Fibroblast of lung (primary cell): Measurements from ENCODE around the gene C21orf58. TPM values are rescaled to one million over a fixed set of nuclear protein-coding genes. Genes with fewer than 3 reads are reported as not detected.

Experiments used
- DNase-seq, 2 donors: peaks; one replicate each; pipeline versions ENCODE4 v3.0.0 to v3.0.0-alpha.2; 2010; ENCODE audit warnings: low read depth in 2 of 2
- H2AFZ ChIP-seq: 2 replicates; pipeline ENCODE4 v1.5.1; 2012; ENCODE audit warnings: low read length, control low read depth, inconsistent platforms
- H3K27ac ChIP-seq: 2 replicates; pipeline ENCODE4 v1.5.1; 2011; ENCODE audit warnings: low read length, control low read depth; ENCODE audit not compliant: insufficient read depth
- H3K27me3 ChIP-seq: 2 replicates; pipeline ENCODE4 v1.5.1; 2011; ENCODE audit warnings: mild to moderate bottlenecking, low read length; ENCODE audit not compliant: control insufficient read depth, insufficient read depth
- H3K36me3 ChIP-seq: 2 replicates; pipeline ENCODE4 v1.5.1; 2011; ENCODE audit warnings: low read length; ENCODE audit not compliant: control insufficient read depth, insufficient read depth
- H3K4me1 ChIP-seq: 2 replicates; pipeline ENCODE4 v1.5.1; 2011; ENCODE audit warnings: low read length; ENCODE audit not compliant: control insufficient read depth, insufficient read depth; ENCODE audit errors: extremely low read depth
- H3K4me2 ChIP-seq: 2 replicates; pipeline ENCODE4 v1.5.1; 2011; ENCODE audit warnings: low read length, control low read depth; ENCODE audit not compliant: insufficient read depth; ENCODE audit errors: extremely low read depth
- H3K4me3 ChIP-seq, 4 experiments: fragments of 200-600 bp in 1 of 4; sonication (generic) in 1 of 4; replicated peaks in 1 of 4; 2 replicates each; pipeline ENCODE4 v1.5.1; 2011 to 2016; ENCODE audit warnings: low read length in 4 of 4, low read depth in 3 of 4, mild to moderate bottlenecking in 3 of 4, control low read depth in 2 of 4, inconsistent platforms in 1 of 4, mixed read lengths in 1 of 4; ENCODE audit not compliant: insufficient read depth in 1 of 4; ENCODE audit errors: control extremely low read depth in 1 of 4
- H3K79me2 ChIP-seq: 2 replicates; pipeline ENCODE4 v1.5.1; 2012; ENCODE audit warnings: mild to moderate bottlenecking, low read length, inconsistent platforms; ENCODE audit not compliant: control insufficient read depth, insufficient read depth
- H3K9ac ChIP-seq: 2 replicates; pipeline ENCODE4 v1.5.1; 2011; ENCODE audit warnings: mild to moderate bottlenecking, low read length, control low read depth; ENCODE audit not compliant: insufficient read depth
- H3K9me3 ChIP-seq: 2 replicates; pipeline ENCODE4 v1.5.1; 2012; ENCODE audit warnings: low read depth, low read length; ENCODE audit not compliant: control insufficient read depth, insufficient read depth
- H4K20me1 ChIP-seq: 2 replicates; pipeline ENCODE4 v1.5.1; 2011; ENCODE audit warnings: low read length; ENCODE audit not compliant: control insufficient read depth, insufficient read depth; ENCODE audit errors: extremely low read depth
- EZH2 ChIP-seq: IDR thresholded peaks from 2 replicates; pipeline ENCODE4 v1.5.1; 2012; ENCODE audit warnings: low read length, control low read depth, mild to moderate bottlenecking; ENCODE audit errors: missing control alignments
- polyA plus RNA-seq, 2 donors: library from polyadenylated mRNA; depleted of rRNA in 1 of 2; stranded (reverse) in 1 of 2; unstranded in 1 of 2; fragments of >200 nt; gene quantifications; 2 replicates each; pipeline ENCODE4 v1.2.1, GENCODE V29; 2011 to 2012; ENCODE audit warnings: missing spikeins in 1 of 2
- total RNA-seq: library from RNA; depleted of rRNA; stranded (reverse); fragments of >200 nt; gene quantifications from 2 replicates; pipeline ENCODE4 v1.2.1, GENCODE V29; 2014
- TF ChIP-seq, protein P1 (sequence below), 2 donors: IDR thresholded peaks in 1 of 2; conservative IDR thresholded peaks in 1 of 2; 1 replicate in 1 of 2; 2 replicates in 1 of 2; pipeline ENCODE4 v1.5.1; 2011 to 2012; ENCODE audit warnings: low read length in 2 of 2, control low read depth in 1 of 2, inconsistent platforms in 1 of 2, low read depth in 1 of 2, mild to moderate bottlenecking in 1 of 2

Gene C21orf58
- total and polyA plus RNA-seq, 2 donors (not counting 1 experiment from before 2014, with no cell fraction given): 1.4 to 2.5 TPM

DNA sequence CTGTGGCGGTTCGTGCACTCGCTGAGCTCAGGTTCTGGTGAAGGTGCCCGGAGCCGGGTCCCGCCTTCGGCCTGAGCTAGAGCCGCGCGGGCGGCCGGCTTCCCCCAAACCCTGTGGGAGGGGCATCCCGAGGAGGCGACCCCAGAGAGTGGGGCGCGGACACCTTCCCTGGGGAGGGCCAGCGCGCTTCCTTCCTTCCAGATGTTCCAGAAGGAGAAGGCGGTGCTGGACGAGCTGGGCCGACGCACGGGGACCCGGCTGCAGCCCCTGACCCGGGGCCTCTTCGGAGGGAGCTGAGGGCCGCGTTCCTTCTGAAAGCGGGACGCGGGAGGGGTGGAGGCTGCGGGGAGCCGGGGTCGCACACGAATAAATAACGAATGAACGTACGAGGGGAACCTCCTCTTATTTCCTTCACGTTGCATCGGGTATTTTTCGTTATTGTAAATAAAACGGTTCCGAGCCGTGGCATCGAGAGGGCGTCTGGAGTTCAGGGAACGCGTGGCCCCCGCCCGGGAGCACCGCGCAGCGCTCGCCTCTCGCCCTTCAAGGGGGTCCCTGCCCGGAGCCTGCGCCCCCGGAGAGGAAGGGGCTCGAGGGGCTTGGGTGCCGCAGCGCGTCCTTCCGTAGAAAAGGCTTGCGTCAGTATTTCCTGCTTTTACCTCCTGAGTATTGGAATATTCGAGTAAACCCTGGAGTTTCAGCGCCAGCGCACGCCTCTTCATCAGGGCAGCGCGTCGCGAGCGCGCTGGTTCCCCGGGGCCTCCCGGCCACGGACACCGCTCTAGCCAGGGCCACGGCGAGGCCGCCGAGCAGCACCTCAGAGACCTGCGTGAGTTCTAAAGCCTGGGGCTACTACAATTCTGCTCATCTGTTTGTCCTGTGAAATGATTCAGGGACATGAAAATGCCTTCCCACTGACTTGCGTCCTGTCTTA lies 26.1 kb downstream of the C21orf58 start:
- peak overlapping the region in 2 of 4 experiments; percentile 40 to 41 for H3K4me3 ChIP-seq
- peaks cover 9% of the 10 kb centered on the region for H3K4me1 ChIP-seq
- peaks cover 3% of the 10 kb centered on the region for H3K36me3 ChIP-seq
- H3K9ac ChIP-seq: no peak overlapping the region
- H3K4me2 ChIP-seq: peak overlapping the region; percentile 77
- no peaks in the 10 kb centered on the region for H3K9me3 ChIP-seq
- peak; percentile 33 to 36 for DNase-seq
- H3K79me2 ChIP-seq: no peaks in the 10 kb centered on the region
- H3K27me3 ChIP-seq: no peaks in the 10 kb centered on the region
- no peak for TF ChIP-seq EZH2
- TF ChIP-seq, protein P1, sequence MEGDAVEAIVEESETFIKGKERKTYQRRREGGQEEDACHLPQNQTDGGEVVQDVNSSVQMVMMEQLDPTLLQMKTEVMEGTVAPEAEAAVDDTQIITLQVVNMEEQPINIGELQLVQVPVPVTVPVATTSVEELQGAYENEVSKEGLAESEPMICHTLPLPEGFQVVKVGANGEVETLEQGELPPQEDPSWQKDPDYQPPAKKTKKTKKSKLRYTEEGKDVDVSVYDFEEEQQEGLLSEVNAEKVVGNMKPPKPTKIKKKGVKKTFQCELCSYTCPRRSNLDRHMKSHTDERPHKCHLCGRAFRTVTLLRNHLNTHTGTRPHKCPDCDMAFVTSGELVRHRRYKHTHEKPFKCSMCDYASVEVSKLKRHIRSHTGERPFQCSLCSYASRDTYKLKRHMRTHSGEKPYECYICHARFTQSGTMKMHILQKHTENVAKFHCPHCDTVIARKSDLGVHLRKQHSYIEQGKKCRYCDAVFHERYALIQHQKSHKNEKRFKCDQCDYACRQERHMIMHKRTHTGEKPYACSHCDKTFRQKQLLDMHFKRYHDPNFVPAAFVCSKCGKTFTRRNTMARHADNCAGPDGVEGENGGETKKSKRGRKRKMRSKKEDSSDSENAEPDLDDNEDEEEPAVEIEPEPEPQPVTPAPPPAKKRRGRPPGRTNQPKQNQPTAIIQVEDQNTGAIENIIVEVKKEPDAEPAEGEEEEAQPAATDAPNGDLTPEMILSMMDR (conservative IDR thresholded peaks at IDR 0.05 in 1 of 2, IDR thresholded peaks at IDR 0.05 in 1 of 2; ENCODE audit: low read depth in 1 of 2, low read length in 2 of 2): no peak
- peak overlapping the region; percentile 73 for H2AFZ ChIP-seq
- peak overlapping the region; percentile 43 for H3K27ac ChIP-seq
- no peaks in the 10 kb centered on the region for H4K20me1 ChIP-seq

DNA sequence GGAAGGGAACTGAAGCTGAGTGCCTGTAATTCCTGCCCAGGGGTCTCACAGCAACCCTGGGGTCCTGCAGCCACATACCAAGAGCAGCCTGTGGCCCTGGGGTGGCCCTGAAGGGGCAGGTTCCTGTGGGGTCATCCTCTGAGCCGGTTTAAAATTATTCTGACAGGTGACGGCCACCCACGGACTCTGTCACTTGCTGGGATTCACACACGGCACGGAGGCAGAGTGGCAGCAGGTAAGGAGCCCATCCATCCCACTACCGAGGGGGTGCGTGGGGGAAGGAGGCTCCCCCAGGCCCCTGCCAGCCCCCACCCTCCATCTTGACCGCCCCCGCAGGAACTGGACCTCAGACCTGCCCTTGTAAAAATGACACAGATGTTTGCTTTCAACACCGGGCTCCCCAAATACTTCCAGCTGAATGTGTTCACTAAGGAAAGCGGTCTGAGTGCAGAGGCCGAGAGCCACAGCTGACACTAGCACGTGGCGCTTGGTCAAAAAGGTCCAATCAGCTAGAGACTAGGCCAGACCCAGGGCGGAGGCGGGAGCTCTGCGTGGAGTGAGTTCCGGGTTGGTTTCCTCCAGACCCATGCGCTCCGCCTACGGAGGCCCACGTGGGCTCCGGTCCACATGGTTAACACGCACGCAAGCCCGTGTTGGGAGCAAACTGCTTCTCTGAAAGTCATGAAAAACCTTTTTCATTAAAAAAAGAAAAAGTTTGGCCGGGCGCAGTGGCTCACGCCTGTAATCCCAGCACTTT lies 27.5 kb downstream of the C21orf58 start:
- Histone ChIP-seq H3K9ac (no peak overlapping the region), H3K4me1 (peaks cover 9% of the 10 kb centered on the region), H3K36me3 (peaks cover 5% of the 10 kb centered on the region), H2AFZ (no peak overlapping the region), H3K4me2 (peak overlapping the region; percentile 23), H4K20me1 (no peaks in the 10 kb centered on the region), H3K27ac (no peak overlapping the region), H3K9me3 (no peaks in the 10 kb centered on the region), H3K4me3 (no peak overlapping the region), H3K27me3 (no peaks in the 10 kb centered on the region), H3K79me2 (no peaks in the 10 kb centered on the region)
- TF ChIP-seq, protein P1 (conservative IDR thresholded peaks at IDR 0.05 in 1 of 2, IDR thresholded peaks at IDR 0.05 in 1 of 2; ENCODE audit: low read depth in 1 of 2, low read length in 2 of 2): no peak
- no peak for TF ChIP-seq EZH2
- peak; percentile 40 to 76 for DNase-seq

DNA sequence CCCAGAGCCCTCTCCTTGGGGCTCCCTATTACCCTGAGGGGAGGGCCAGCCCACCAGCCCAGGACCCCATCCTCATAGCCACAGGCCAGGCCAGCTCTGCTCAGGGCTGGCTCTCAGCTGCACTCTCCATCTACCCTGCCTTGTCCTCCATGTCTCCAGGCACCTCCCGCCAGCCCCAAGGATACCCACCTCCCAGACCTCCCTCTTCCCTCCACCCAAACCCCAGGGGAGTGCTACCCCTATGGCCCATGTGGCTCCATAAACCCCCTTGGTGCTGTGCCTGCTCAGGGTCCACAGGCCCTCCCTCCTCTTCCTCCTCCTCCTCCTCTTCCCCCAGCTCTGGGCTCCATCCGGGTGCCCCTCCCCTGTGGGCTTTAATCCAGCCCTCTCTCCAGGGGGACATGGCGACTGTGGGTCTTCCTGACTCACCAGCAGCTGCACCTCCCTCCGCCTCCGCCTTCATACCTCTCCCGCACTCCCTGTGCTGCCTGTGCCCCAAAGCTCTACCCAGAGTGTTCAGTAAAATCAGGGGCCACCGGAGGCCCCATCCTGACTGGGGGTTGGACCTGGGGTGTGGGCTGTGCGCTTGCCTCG lies 28.4 kb downstream of the C21orf58 start:
- Histone ChIP-seq H3K4me1 (peaks cover 9% of the 10 kb centered on the region), H3K4me3 (no peak overlapping the region), H4K20me1 (no peaks in the 10 kb centered on the region), H2AFZ (peak overlapping the region; percentile 53), H3K4me2 (no peak overlapping the region), H3K27ac (peak overlapping the region; percentile 51), H3K36me3 (peaks cover 5% of the 10 kb centered on the region), H3K9ac (no peak overlapping the region), H3K27me3 (no peaks in the 10 kb centered on the region), H3K9me3 (no peaks in the 10 kb centered on the region), H3K79me2 (no peaks in the 10 kb centered on the region)
- no peak for TF ChIP-seq EZH2
- TF ChIP-seq, protein P1 (conservative IDR thresholded peaks at IDR 0.05 in 1 of 2, IDR thresholded peaks at IDR 0.05 in 1 of 2; ENCODE audit: low read depth in 1 of 2, low read length in 2 of 2): no peak
- DNase-seq: peak; percentile 24 to 85
